ACC112 (cell line): ENCODE data around the gene ZBTB8B.
"Not testable (repeated sequence)": the region's sequence is repeated elsewhere in the genome, so short reads cannot be mapped to it uniquely, and the experiment has no call there.

Experiments used
- H2AFZ ChIP-seq: fragments of 200-600 bp; sonication (generic); one replicate; pipeline ENCODE4 v1.6.0; 2017; ENCODE audit warnings: antibody characterized with exemption, low read length; ENCODE audit not compliant: unreplicated experiment
- H3K27ac ChIP-seq: fragments of 200-600 bp; sonication (generic); 2 replicates; pipeline ENCODE4 v1.5.1; 2014; ENCODE audit warnings: low read depth, mild to moderate bottlenecking, antibody characterized with exemption, low read length, moderate library complexity
- H3K27me3 ChIP-seq: fragments of 200-600 bp; sonication (generic); 2 replicates; pipeline ENCODE4 v1.6.1; 2014; ENCODE audit warnings: mild to moderate bottlenecking, antibody characterized with exemption, low read length, moderate library complexity, mixed read lengths; ENCODE audit not compliant: insufficient read depth
- H3K36me3 ChIP-seq: fragments of 200-600 bp; sonication (generic); 2 replicates; pipeline ENCODE4 v1.6.1; 2016; ENCODE audit warnings: mild to moderate bottlenecking, antibody characterized with exemption, low read length, moderate library complexity, mixed read lengths; ENCODE audit not compliant: insufficient read depth
- H3K4me1 ChIP-seq: fragments of 200-600 bp; sonication (generic); one replicate; pipeline ENCODE4 v1.6.1; 2016; ENCODE audit warnings: low read length, mixed read lengths; ENCODE audit not compliant: insufficient read depth, unreplicated experiment, control insufficient read depth
- H3K4me3 ChIP-seq: fragments of 200-600 bp; sonication (generic); 2 replicates; pipeline ENCODE4 v1.5.1; 2014; ENCODE audit warnings: mild to moderate bottlenecking, low read depth, low read length
- H3K79me2 ChIP-seq: fragments of 200-600 bp; sonication (generic); one replicate; pipeline ENCODE4 v1.6.0; 2016; ENCODE audit warnings: low read length; ENCODE audit not compliant: control insufficient read depth, unreplicated experiment, insufficient read depth

Gene ZBTB8B

GRCh38 chr1:32470431-32470830, 5.6 kb downstream of the ZBTB8B start:
- Histone ChIP-seq H3K79me2 (no peaks in the 10 kb centered on the region), H2AFZ (no peak overlapping the region), H3K27ac (no peak overlapping the region), H3K36me3 (no peaks in the 10 kb centered on the region), H3K27me3 (peaks cover 31% of the 10 kb centered on the region), H3K4me1 (peaks cover under 1% of the 10 kb centered on the region), H3K4me3 (no peak overlapping the region)

DNA sequence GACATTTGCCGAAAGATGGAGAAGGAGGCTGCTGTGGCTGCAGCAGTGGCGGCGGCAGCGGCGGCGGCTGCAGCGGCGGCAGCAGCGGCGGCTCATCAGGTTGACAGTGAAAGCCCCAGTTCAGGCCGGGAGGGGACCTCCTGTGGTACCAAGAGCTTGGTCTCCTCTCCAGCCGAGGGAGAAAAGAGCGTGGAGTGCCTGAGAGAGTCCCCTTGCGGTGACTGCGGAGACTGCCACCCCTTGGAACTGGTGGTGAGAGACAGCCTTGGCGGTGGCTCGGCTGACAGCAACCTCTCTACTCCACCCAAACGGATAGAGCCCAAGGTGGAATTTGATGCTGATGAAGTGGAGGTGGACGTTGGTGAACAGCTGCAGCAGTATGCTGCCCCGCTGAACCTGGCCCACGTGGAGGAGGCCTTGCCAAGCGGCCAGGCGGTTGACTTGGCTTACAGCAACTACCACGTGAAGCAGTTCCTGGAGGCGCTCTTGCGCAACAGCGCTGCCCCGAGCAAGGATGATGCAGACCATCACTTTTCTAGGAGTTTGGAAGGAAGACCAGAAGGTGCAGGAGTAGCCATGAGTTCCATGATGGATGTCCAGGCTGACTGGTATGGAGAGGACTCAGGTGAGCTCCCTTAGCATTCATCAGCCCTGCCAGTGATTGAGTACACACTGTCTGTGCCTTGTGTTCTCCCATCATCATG, 6.3 kb downstream of the ZBTB8B start:
- no peaks in the 10 kb centered on the region for H3K4me1 ChIP-seq
- no peaks in the 10 kb centered on the region for H3K36me3 ChIP-seq
- no peaks in the 10 kb centered on the region for H3K79me2 ChIP-seq
- no peak overlapping the region for H3K4me3 ChIP-seq
- H3K27ac ChIP-seq, result no peak overlapping the region
- H2AFZ ChIP-seq, result no peak overlapping the region
- H3K27me3 ChIP-seq, result peaks cover 24% of the 10 kb centered on the region

GRCh38 chr1:32471695-32472362, 7.0 kb downstream of the ZBTB8B start:
- Histone ChIP-seq H3K27me3 (peaks cover 17% of the 10 kb centered on the region), H3K79me2 (no peaks in the 10 kb centered on the region), H3K4me1 (no peaks in the 10 kb centered on the region), H3K27ac (no peak overlapping the region), H3K4me3 (no peak overlapping the region), H2AFZ (no peak overlapping the region), H3K36me3 (no peaks in the 10 kb centered on the region)

DNA sequence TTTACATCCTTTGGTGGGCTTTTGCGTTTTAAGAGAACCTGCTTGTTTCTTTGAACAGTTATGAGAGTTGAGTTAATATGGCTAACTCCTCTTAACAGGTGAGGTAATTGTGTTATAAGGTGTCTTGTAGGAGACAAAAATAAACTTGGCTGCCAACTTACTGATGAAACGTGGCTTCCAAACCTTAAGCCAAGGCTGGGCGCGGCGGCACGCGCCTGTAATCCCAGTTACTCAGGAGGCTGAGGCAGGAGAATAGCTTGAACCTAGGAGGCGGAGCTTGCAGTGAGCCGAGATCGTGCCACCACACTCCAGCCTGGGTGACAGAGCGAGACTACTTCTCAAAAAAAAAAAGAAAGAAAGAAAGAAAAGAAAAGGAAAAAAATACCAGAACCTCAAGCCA, 8.1 kb downstream of the ZBTB8B start:
- not testable (repeated sequence) for H3K79me2 ChIP-seq, H3K36me3 ChIP-seq, H3K4me3 ChIP-seq, H3K4me1 ChIP-seq, H3K27ac ChIP-seq, H2AFZ ChIP-seq
- peaks cover 10% of the 10 kb centered on the region; the same call in 1 of the 2 replicates for H3K27me3 ChIP-seq

- H3K4me3 ChIP-seq, result no peak overlapping the region
- H3K27me3 ChIP-seq, result peaks cover 3% of the 10 kb centered on the region; the same call in 1 of the 2 replicates
- H3K79me2 ChIP-seq, result no peaks in the 10 kb centered on the region
- H3K4me1 ChIP-seq, result no peaks in the 10 kb centered on the region
- no peak overlapping the region for H3K27ac ChIP-seq
- H2AFZ ChIP-seq, result no peak overlapping the region
- no peaks in the 10 kb centered on the region for H3K36me3 ChIP-seq
Observed at GRCh38 chr1:32474954-32475353, 10.1 kb downstream of the ZBTB8B start.

GRCh38 chr1:32480003-32480402, 15.1 kb downstream of the ZBTB8B start:
- H3K36me3 ChIP-seq, result no peaks in the 10 kb centered on the region
- H3K79me2 ChIP-seq, result no peaks in the 10 kb centered on the region
- H3K27ac ChIP-seq, result no peak overlapping the region
- no peaks in the 10 kb centered on the region for H3K4me1 ChIP-seq
- H3K27me3 ChIP-seq, result no peaks in the 10 kb centered on the region
- H3K4me3 ChIP-seq, result no peak overlapping the region
- no peak overlapping the region for H2AFZ ChIP-seq

GRCh38 chr1:32480761-32481160, 15.9 kb downstream of the ZBTB8B start:
- H3K4me1 ChIP-seq, result no peaks in the 10 kb centered on the region
- no peaks in the 10 kb centered on the region for H3K27me3 ChIP-seq
- H3K4me3 ChIP-seq, result no peak overlapping the region
- no peak overlapping the region for H3K27ac ChIP-seq
- H3K79me2 ChIP-seq, result no peaks in the 10 kb centered on the region
- H2AFZ ChIP-seq, result no peak overlapping the region
- no peaks in the 10 kb centered on the region for H3K36me3 ChIP-seq

DNA sequence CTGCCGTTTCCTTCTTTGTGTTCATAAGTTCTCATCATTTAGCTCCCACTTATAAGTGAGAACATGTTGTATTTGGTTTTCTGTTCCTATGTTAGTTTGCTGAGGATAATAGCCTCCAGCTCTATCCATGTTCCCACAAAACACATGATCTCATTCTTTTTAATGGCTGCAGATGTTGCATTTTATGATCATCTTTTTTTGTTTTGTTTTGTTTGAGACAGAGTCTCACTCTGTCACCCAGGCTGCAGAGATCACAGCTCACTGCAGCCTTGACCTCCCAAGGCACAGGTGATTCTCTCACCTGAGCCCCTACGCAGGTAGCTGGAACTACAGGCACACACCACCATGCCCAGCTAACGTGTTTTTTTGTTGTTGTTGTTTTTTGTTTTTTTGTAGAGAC, 16.9 kb downstream of the ZBTB8B start:
- H2AFZ ChIP-seq, H3K4me1 ChIP-seq, H3K79me2 ChIP-seq, H3K4me3 ChIP-seq, H3K27me3 ChIP-seq, H3K27ac ChIP-seq, H3K36me3 ChIP-seq: not testable (repeated sequence)

- Histone ChIP-seq H3K4me1 (no peaks in the 10 kb centered on the region), H3K79me2 (no peaks in the 10 kb centered on the region), H3K27me3 (no peaks in the 10 kb centered on the region), H3K36me3 (no peaks in the 10 kb centered on the region), H3K27ac (no peak overlapping the region), H2AFZ (no peak overlapping the region), H3K4me3 (no peak overlapping the region)
Observed at GRCh38 chr1:32485554-32486255, 20.8 kb downstream of the ZBTB8B start.

DNA sequence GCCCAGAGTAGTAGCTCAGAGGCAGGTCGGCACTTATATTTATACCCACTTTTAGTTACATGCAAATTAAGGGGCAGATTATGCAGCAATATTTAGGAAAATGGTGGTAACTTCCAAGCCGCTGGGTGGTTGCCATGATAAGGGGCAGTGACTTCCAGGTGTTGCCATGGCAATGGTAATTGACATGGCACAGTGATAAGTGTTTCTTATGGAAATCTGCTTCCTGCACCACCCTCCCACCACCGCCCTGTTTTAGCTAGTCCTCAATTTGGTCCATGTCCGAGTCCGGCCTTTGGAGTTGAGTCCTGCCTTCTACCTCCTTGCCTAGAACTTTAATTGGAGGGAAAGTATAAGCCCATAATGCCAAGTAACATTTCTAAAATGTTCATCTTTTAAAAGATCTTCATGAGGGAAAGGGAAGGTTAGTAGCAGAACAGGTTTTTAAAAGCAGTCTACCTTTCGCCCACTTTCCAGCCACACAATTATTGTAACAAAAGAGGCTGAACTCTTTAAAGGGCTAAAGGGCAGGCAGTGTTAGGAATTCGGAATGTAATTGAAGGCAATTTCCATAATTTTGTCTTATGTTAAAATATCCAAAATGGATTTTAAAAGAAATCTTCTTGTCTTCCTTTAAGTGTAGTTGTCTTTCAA, 21.7 kb downstream of the ZBTB8B start:
- Histone ChIP-seq H2AFZ (no peak overlapping the region), H3K27ac (no peak overlapping the region), H3K36me3 (no peaks in the 10 kb centered on the region), H3K27me3 (no peaks in the 10 kb centered on the region), H3K4me1 (no peaks in the 10 kb centered on the region), H3K4me3 (no peak overlapping the region), H3K79me2 (no peaks in the 10 kb centered on the region)
